Neural progenitor cell (in vitro differentiated cells): Measurements from ENCODE around the gene CAPZB.

ENCODE experiments used
- EZH2 ChIP-seq: fragments of 200-600 bp; sonication (generic); IDR thresholded peaks from 2 replicates; pipeline ENCODE4 v1.6.1; 2017; ENCODE audit warnings: antibody characterized with exemption, mild to moderate bottlenecking, moderate library complexity
- TF ChIP-seq, protein P1 (sequence below): fragments of 200-600 bp; sonication (generic); IDR thresholded peaks from 2 replicates; pipeline ENCODE4 v1.5.1; 2017; ENCODE audit warnings: antibody characterized with exemption, mild to moderate bottlenecking

GRCh38 chr1:19496527-19496874, 11.2 kb upstream of the CAPZB start:
- TF ChIP-seq, protein P1, sequence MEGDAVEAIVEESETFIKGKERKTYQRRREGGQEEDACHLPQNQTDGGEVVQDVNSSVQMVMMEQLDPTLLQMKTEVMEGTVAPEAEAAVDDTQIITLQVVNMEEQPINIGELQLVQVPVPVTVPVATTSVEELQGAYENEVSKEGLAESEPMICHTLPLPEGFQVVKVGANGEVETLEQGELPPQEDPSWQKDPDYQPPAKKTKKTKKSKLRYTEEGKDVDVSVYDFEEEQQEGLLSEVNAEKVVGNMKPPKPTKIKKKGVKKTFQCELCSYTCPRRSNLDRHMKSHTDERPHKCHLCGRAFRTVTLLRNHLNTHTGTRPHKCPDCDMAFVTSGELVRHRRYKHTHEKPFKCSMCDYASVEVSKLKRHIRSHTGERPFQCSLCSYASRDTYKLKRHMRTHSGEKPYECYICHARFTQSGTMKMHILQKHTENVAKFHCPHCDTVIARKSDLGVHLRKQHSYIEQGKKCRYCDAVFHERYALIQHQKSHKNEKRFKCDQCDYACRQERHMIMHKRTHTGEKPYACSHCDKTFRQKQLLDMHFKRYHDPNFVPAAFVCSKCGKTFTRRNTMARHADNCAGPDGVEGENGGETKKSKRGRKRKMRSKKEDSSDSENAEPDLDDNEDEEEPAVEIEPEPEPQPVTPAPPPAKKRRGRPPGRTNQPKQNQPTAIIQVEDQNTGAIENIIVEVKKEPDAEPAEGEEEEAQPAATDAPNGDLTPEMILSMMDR: no peak
- no peak for TF ChIP-seq EZH2
